Choroid plexus epithelial cell (primary cell): ENCODE measurements around the gene LSP1.

Source experiments
- DNase-seq: peaks from one replicate; pipeline ENCODE4 v3.0.0-alpha.2; 2010; ENCODE audit warnings: low read depth
- H3K4me3 ChIP-seq: 2 replicates; pipeline ENCODE4 v1.5.1; 2011; ENCODE audit warnings: low read depth, mild to moderate bottlenecking, control low read depth, low read length, moderate library complexity
- CTCF ChIP-seq: conservative IDR thresholded peaks from 2 replicates; pipeline ENCODE4 v1.5.1; 2011; ENCODE audit warnings: low read depth, mild to moderate bottlenecking, control low read depth, inconsistent platforms, low read length, moderate library complexity

Gene LSP1

GRCh38 chr11:1858154-1858553 lies 5.3 kb downstream of the LSP1 start:
- H3K4me3 ChIP-seq = no peak overlapping the region
- no peak for DNase-seq
- no peak for TF ChIP-seq CTCF

- no peak for TF ChIP-seq CTCF
- H3K4me3 ChIP-seq = no peak overlapping the region
- no peak for DNase-seq
Measured at GRCh38 chr11:1858576-1858975, 5.7 kb downstream of the LSP1 start.

GRCh38 chr11:1859004-1859403 lies 6.1 kb downstream of the LSP1 start:
- no peak for TF ChIP-seq CTCF
- DNase-seq = no peak
- H3K4me3 ChIP-seq = no peak overlapping the region

- H3K4me3 ChIP-seq = no peak overlapping the region
- no peak for DNase-seq
- no peak for TF ChIP-seq CTCF
Measured at GRCh38 chr11:1860108-1860507, 7.2 kb downstream of the LSP1 start.

- no peak overlapping the region for H3K4me3 ChIP-seq
- TF ChIP-seq CTCF = no peak
- no peak for DNase-seq
Measured at GRCh38 chr11:1861435-1862411, 8.8 kb downstream of the LSP1 start.

- H3K4me3 ChIP-seq = no peak overlapping the region
- peak; percentile 39 for DNase-seq
- TF ChIP-seq CTCF = no peak
Measured at GRCh38 chr11:1862588-1863351, 9.9 kb downstream of the LSP1 start.
